GM12878 (cell line): ENCODE data around the gene SPDYE2B. TPM values are rescaled to one million over a fixed set of nuclear protein-coding genes. Genes with fewer than 3 reads are reported as not detected.
A peak's percentile ranks its signal among the peaks of the same experiment; 100 is the strongest.
"Not testable (repeated sequence)": the region's sequence is repeated elsewhere in the genome, so short reads cannot be mapped to it uniquely, and the experiment has no call there.

ENCODE experiments used
- ATAC-seq: fragments of 200-7000 bp; cut with Tn5 transposase; 3 replicates; pipeline ENCODE4 v1.9.1; 2020; ENCODE audit warnings: mild to moderate bottlenecking, moderate library complexity
- BruUV-seq: library from RNA; stranded (reverse); fragments of 400-500 nt; replicated peaks from 2 replicates; lab custom pipeline; 2021; lab: Mats Ljungman, UMichigan
- CTCF ChIA-PET: fragments of 300-600 bp; sonication (Branson Sonifier 250); formaldehyde crosslinking; extraction: SDS; loops from one replicate; lab custom pipeline; 2021; ENCODE audit warnings: inconsistent platforms; lab: Yijun Ruan, JAX
- POLR2A ChIA-PET: fragments of 350-600 bp; formaldehyde crosslinking; extraction: SDS; loops from one replicate; lab custom pipeline; 2021; ENCODE audit warnings: inconsistent platforms; lab: Charles Lee
- RAD21 ChIA-PET: fragments of 300-600 bp; sonication (Branson Sonifier 250); formaldehyde crosslinking; loops from one replicate; lab custom pipeline; 2023; ENCODE audit warnings: antibody characterized with exemption; ENCODE audit not compliant: unreplicated experiment; lab: Charles Lee
- SMC1A ChIA-PET: fragments of 300-600 bp; sonication (Branson Sonifier 250); formaldehyde crosslinking; loops from one replicate; lab custom pipeline; 2023; ENCODE audit not compliant: unreplicated experiment, uncharacterized antibody; lab: Charles Lee
- DNase-seq: peaks from one replicate; pipeline ENCODE4 v3.0.0-alpha.2; 2011; ENCODE audit warnings: low read depth, low spot score
- FAIRE-seq: peaks from 3 replicates; lab custom pipeline; 2011; peaks lifted over from hg19 to GRCh38; lab: Jason Lieb, UNC
- H2AFZ ChIP-seq: 2 replicates; pipeline ENCODE4 v1.6.0; 2011; ENCODE audit warnings: low read depth, low read length, control low read depth; ENCODE audit not compliant: control insufficient read depth
- H3K27ac ChIP-seq: 2 replicates; pipeline ENCODE4 v1.5.1; 2011; ENCODE audit warnings: control low read depth; ENCODE audit not compliant: control insufficient read depth, insufficient read depth
- H3K27me3 ChIP-seq, 2 experiments: replicated peaks in 1 of 2; 2 replicates each; pipeline versions ENCODE4 v1.6.0 to v1.6.1; 2011; ENCODE audit warnings: low read length in 1 of 2; ENCODE audit not compliant: control insufficient read depth in 2 of 2, insufficient read depth in 2 of 2
- H3K36me3 ChIP-seq, 2 experiments: 2 replicates each; pipeline ENCODE4 v1.5.1; 2011; ENCODE audit warnings: low read length in 1 of 2; ENCODE audit not compliant: control insufficient read depth in 2 of 2, insufficient read depth in 2 of 2
- H3K4me1 ChIP-seq: 2 replicates; pipeline ENCODE4 v1.6.1; 2011; ENCODE audit warnings: mild to moderate bottlenecking, low read length, moderate library complexity, mixed read lengths; ENCODE audit not compliant: control insufficient read depth, insufficient read depth
- H3K4me2 ChIP-seq: 2 replicates; pipeline ENCODE4 v1.6.0; 2011; ENCODE audit warnings: control low read depth; ENCODE audit not compliant: control insufficient read depth, insufficient read depth
- H3K4me3 ChIP-seq: fragments of 200-600 bp; sonication (generic); 2 replicates; pipeline ENCODE4 v1.5.1; 2016
- H3K79me2 ChIP-seq: 2 replicates; pipeline ENCODE4 v1.6.0; 2011; ENCODE audit warnings: low read length; ENCODE audit not compliant: control insufficient read depth, insufficient read depth
- H3K9ac ChIP-seq: 2 replicates; pipeline ENCODE4 v1.8.0; 2011; ENCODE audit warnings: low read length, control low read depth, mixed read lengths; ENCODE audit not compliant: control insufficient read depth, insufficient read depth
- H3K9me3 ChIP-seq: replicated peaks from 3 replicates; pipeline ENCODE4 v1.5.1; 2011; ENCODE audit warnings: mild to moderate bottlenecking, low read length; ENCODE audit not compliant: control insufficient read depth, insufficient read depth
- H4K20me1 ChIP-seq: 2 replicates; pipeline ENCODE4 v1.6.0; 2011; ENCODE audit not compliant: control insufficient read depth, insufficient read depth
- WGBS: methylation state at CpG from one replicate; pipeline ENCODE4 v1.1.6; 2016; ENCODE audit warnings: low lambda C conversion rate; ENCODE audit not compliant: insufficient replicate concordance, insufficient coverage; ENCODE audit errors: missing lambda C conversion rate; 5-methylcytosine and 5-hydroxymethylcytosine counted together
- in situ Hi-C: fragments of 300-500 bp; cut with MboI; formaldehyde crosslinking; loops from 9 replicates; pipeline ENCODE4 v1.14.3; 2018; ENCODE audit warnings: mixed read lengths
- intact Hi-C: fragments of 100-400 bp; cut with micrococcal nuclease; formaldehyde crosslinking; loops from one replicate; pipeline ENCODE4 v1.14.2; 2022; ENCODE audit not compliant: unreplicated experiment
- polyA plus RNA-seq, 11 experiments: library from polyadenylated mRNA; depleted of rRNA in 4 of 11; unstranded in 6 of 11; stranded (reverse) in 5 of 11; fragments of >200 nt; fragmentation: Nextera tagmentation in 4 of 11; fragmentation: Illumina TruSeq in 1 of 11; extraction: Ambion mirVana in 4 of 11; extraction: Trizol in 1 of 11; gene quantifications; 1 replicate in 1 of 11; 2 replicates in 10 of 11; pipeline versions ENCODE4 v1.2.1 to v1.2.3, GENCODE V29; 2011 to 2016; ENCODE audit warnings: inconsistent platforms in 2 of 11, missing spikeins in 2 of 11, low read depth in 1 of 11
- total RNA-seq, 4 experiments: library from RNA; depleted of rRNA in 3 of 4; stranded (reverse); fragments of >200 nt in 3 of 4; fragmentation: Illumina TruSeq in 1 of 4; extraction: Trizol in 1 of 4; gene quantifications; 2 replicates each; pipeline versions ENCODE4 v1.2.1 to v1.2.3, GENCODE V29; 2013 to 2021

Gene SPDYE2B
- total and polyA plus RNA-seq, 10 of the 15 experiments (the other 5 are each of a cell fraction or from before 2014, with no cell fraction given): 0.19 to 0.59 (median 0.32) TPM; not detected in 7

DNA sequence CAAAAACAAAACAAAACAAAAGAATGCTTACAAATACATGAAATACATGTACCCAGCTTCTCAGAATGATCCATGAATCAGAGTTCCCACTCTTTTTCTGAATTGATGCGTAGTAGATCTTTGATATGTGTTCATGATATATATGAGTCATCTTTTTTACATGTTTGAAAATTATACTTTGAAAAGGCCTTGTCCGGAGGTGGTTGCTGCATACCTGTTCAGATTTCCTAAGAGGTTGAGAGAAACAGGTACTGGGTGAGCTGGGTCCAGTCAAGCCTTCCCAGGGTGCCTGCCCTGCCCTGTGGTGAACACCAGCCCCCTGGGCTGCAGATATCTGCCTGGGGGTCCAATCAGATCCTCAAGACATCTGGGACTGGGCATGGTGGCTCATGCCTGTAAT is 25.4 kb downstream of the SPDYE2B start:
- H3K4me3 ChIP-seq, POLR2A ChIA-PET, H3K9me3 ChIP-seq, in situ Hi-C loops, H3K36me3 ChIP-seq, BruUV-seq, CTCF ChIA-PET, H3K79me2 ChIP-seq, H3K27me3 ChIP-seq, intact Hi-C loops, H2AFZ ChIP-seq, RAD21 ChIA-PET, FAIRE-seq, SMC1A ChIA-PET, ATAC-seq, DNase-seq, H3K27ac ChIP-seq, H3K9ac ChIP-seq, H3K4me1 ChIP-seq, H4K20me1 ChIP-seq, H3K4me2 ChIP-seq: not testable (repeated sequence)
- WGBS: 25% methylated on average over 1 of the region's 2 CpGs

DNA sequence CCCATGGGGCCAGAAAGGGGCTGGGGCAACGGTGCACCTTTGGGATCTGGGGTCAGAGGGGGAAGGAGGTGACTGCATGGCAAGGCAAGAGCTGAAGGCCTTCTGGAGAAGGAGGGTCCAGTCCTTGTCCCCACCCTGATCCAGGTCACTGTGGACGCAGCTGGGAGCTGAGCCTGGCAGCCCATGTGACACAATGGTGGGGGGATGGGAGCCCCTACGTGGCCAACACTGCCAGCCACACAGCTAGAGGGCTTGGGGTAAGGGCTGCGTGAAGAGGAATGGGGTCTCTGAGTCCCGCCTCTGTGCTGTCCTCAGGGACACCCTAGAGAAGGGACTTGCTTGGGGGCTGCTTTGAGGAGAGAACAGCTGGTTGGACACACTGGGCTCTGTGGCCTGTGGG is 30.7 kb downstream of the SPDYE2B start:
- H4K20me1 ChIP-seq, H3K4me3 ChIP-seq, H3K4me2 ChIP-seq, RAD21 ChIA-PET, ATAC-seq, SMC1A ChIA-PET, BruUV-seq, H3K79me2 ChIP-seq, H3K27ac ChIP-seq, FAIRE-seq, DNase-seq, H2AFZ ChIP-seq, H3K9ac ChIP-seq, H3K27me3 ChIP-seq, H3K36me3 ChIP-seq, H3K4me1 ChIP-seq, in situ Hi-C loops, CTCF ChIA-PET, intact Hi-C loops, H3K9me3 ChIP-seq, POLR2A ChIA-PET: not testable (repeated sequence)
- no CpG with 5 or more reads among the region's 5 CpGs for WGBS

DNA sequence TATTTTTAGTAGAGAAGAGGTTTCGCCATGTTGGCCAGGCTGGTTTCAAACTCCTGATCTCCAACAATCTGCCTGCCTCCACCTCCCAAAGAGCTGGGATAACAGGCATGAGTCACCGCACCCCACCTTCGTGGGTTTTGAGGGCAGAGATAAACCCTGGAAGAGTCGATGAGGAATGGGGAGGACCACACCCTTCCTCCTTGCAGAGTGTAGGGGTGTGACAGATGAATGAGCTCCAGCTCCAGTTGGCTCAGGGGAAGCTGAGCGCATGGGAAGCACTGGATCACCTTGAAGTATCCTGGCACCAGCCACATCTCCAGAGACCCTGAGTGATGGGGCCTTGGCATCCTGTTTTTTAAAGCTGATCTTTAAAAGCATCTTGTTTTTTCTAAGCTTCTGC is 32.4 kb downstream of the SPDYE2B start:
- H4K20me1 ChIP-seq, H3K27ac ChIP-seq, H3K79me2 ChIP-seq, H3K9ac ChIP-seq, H3K4me2 ChIP-seq, H3K36me3 ChIP-seq, CTCF ChIA-PET, BruUV-seq, SMC1A ChIA-PET, in situ Hi-C loops, H3K4me3 ChIP-seq, POLR2A ChIA-PET, H3K9me3 ChIP-seq, DNase-seq, RAD21 ChIA-PET, H2AFZ ChIP-seq, H3K27me3 ChIP-seq, ATAC-seq, H3K4me1 ChIP-seq, FAIRE-seq, intact Hi-C loops: not testable (repeated sequence)
- no CpG with 5 or more reads among the region's 5 CpGs for WGBS

DNA sequence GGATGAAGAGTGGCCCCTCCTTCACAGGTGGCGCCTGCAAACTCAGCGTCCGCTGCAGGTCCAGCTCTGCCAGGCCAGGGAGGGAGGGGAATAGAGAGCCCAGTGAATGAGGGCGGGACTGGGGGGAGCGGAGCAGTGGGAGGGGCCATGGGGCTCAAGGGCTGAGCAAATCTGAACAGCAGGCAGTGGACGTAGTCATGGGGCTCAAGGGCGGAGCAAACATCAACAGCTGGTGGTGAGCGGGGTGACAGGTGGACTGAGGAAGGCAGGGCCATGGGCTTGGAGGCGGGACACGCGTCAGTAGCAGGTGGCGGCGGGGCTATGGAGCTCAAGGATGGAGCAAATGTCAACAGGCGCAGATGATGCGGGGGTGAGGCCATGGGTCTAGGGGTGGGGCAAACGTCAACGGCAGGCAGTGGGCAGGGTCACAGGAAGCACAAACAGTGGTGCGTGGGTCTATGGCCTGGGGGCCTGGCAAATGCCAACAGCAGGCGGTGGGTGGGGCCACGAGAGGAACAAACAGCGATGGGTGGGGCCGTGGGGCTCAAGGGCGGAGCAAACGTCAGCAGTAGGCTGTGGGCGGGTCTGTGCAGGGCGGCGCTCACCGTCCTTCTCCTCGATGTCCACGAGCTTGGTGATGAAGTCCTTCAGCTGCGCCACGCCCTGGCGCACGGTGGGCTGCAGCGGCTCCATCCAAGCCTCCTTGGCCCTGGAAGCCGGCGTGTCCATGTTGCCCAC is 38.3 kb downstream of the SPDYE2B start:
- SMC1A ChIA-PET, RAD21 ChIA-PET, in situ Hi-C loops, H3K4me1 ChIP-seq, BruUV-seq, H3K9ac ChIP-seq, H2AFZ ChIP-seq, H3K4me2 ChIP-seq, DNase-seq, H3K79me2 ChIP-seq, CTCF ChIA-PET, intact Hi-C loops, H3K4me3 ChIP-seq, H3K9me3 ChIP-seq, H4K20me1 ChIP-seq, H3K36me3 ChIP-seq, H3K27me3 ChIP-seq, FAIRE-seq, POLR2A ChIA-PET, H3K27ac ChIP-seq: not testable (repeated sequence)
- whole genome bisulfite sequencing: no CpG with 5 or more reads among the region's 37 CpGs
- ATAC-seq: peak; percentile 94
